ENCODE measurements around the gene GPR137B. TPM values are rescaled to one million over a fixed set of nuclear protein-coding genes. Genes with fewer than 3 reads are reported as not detected.

Gene GPR137B
- total RNA-seq, 3 donors from 2014 or later, result 6.0 to 13.3 (median 8.5) TPM

DNA sequence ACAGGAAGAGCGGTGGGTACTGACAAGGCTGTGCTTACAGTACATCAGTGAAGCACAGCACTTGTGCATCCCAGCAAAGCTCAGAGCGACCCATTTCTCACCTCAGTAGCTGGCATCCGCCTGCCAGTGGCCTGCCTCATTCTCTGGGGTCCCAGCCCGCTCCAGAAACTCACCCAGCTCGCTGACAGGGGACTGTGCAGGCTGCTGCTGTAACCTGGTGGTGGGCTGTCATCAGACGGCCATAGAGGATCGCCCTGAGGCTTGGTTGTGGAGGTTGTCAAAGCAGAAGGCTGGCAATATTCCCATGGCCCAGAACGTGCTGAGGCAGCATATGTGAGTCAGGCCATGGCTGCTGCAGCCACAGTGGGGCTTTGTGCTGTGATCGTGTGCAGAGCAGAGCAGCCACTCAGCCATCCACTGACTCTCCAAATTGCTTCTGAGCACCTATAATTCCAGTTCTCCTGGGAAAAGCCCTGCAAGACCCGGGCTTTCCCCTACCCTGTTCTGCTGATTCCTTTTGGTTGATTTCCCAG is 13.6 kb upstream of the GPR137B start:
- DNase-seq (no peak), ATAC-seq (no peak)
- no peak for TF ChIP-seq CTCF (IDR thresholded peaks at IDR 0.05)
- H3K4me3 ChIP-seq, result no peak overlapping the region
- intact Hi-C loops (cut with DNase I, micrococcal nuclease), result no loop called here
- H3K4me1 ChIP-seq (ENCODE audit: low read depth), result no peaks in the 10 kb centered on the region
- H3K36me3 ChIP-seq (ENCODE audit: low read depth), result no peaks in the 10 kb centered on the region
- H3K9me3 ChIP-seq, result no peaks in the 10 kb centered on the region

GRCh38 chr1:236129306-236129705 is 13.0 kb upstream of the GPR137B start:
- no peaks in the 10 kb centered on the region for H3K9me3 ChIP-seq
- H3K4me1 ChIP-seq (ENCODE audit: low read depth), result no peaks in the 10 kb centered on the region
- intact Hi-C loops (cut with DNase I, micrococcal nuclease), result no loop called here
- H3K4me3 ChIP-seq, result no peak overlapping the region
- ATAC-seq, result no peak
- TF ChIP-seq CTCF (IDR thresholded peaks at IDR 0.05), result no peak
- no peaks in the 10 kb centered on the region for H3K36me3 ChIP-seq (ENCODE audit: low read depth)
- no peak for DNase-seq

DNA sequence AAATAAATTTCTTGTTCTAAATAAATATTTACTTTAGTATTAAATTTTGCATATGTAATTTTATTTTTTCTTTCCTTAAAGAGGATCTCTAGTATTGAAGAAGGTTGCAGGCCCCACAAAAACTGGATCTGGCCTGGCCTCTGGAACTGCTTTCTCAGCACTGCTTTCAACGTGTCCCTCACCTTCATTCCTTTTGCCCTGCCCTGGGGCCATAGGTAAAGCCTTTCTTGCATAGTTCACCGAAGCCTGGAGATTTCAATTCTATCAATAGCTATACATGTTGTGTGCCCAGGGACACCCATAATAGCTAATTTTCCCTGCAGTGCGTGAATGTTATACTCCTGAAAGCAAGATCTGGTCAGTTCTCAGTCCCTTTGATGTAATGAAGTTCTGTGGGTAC is 12.0 kb upstream of the GPR137B start:
- ATAC-seq, result no peak
- TF ChIP-seq CTCF (IDR thresholded peaks at IDR 0.05), result no peak

DNA sequence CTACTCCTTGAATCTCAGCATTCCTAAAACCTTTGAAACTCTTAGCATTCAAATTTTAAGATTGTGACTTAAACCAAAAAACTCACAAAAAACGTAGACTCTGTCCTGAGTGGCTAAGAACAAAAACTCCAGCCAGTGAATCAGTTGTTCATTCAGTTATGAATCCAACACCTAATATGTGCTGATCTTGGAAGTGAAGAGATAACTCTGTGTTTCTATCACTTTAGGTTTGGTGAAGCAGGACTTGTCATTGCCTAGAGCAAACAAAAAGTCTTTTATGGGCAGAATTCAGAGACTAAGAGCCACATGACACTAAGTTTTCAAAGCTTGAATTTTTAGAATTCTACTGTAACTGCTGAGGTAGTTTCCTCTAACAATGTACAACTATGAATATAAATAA is 10.4 kb upstream of the GPR137B start:
- intact Hi-C loops (cut with DNase I, micrococcal nuclease), result no loop called here
- ATAC-seq (no peak), DNase-seq (no peak)
- H3K4me3 ChIP-seq, result no peak overlapping the region
- no peaks in the 10 kb centered on the region for H3K9me3 ChIP-seq
- H3K36me3 ChIP-seq (ENCODE audit: low read depth), result no peaks in the 10 kb centered on the region
- TF ChIP-seq CTCF (IDR thresholded peaks at IDR 0.05), result no peak
- H3K4me1 ChIP-seq (ENCODE audit: low read depth), result no peaks in the 10 kb centered on the region

More for the DNA sequence above, 12.0 kb upstream of the GPR137B start:
- H3K4me1 ChIP-seq (ENCODE audit: low read depth), result no peaks in the 10 kb centered on the region
- H3K36me3 ChIP-seq (ENCODE audit: low read depth), result no peaks in the 10 kb centered on the region
- intact Hi-C loops (cut with DNase I, micrococcal nuclease), result no loop called here
- no peak for DNase-seq
- H3K4me3 ChIP-seq, result no peak overlapping the region
- H3K9me3 ChIP-seq, result no peaks in the 10 kb centered on the region

DNA sequence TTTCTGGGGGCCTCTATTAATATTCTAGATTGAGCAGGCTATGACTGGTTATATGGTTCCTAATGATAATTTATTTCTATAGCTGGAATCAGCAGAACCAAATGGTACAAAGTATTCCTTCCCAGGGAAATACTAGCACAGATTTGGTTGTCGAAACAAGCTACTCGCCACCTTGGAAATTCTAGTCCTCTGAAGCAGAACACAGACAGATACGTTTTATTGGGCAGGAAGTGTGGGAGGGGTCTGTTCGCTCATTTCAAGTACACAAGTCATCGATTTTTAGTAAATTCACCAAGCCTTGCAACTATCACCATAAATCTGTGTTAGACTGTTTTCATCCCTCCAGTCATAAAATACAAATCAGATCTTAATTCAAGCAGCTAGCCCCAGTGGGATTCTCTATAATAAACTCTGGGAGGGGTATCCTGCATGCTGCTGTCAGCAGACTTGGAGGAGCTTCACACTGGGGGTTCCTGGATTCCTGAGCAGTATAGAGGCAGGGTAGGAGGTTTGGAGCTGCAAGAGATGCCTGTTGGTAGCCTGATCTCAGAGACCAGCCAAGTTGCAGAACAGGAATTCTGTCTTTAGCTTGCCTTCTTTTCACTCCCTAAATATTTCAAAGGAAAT is 9.8 kb upstream of the GPR137B start:
- ATAC-seq (no peak), DNase-seq (no peak)
- Histone ChIP-seq H3K9me3 (no peaks in the 10 kb centered on the region), H3K36me3 (ENCODE audit: low read depth) (no peaks in the 10 kb centered on the region), H3K4me1 (ENCODE audit: low read depth) (no peaks in the 10 kb centered on the region), H3K4me3 (no peak overlapping the region)
- intact Hi-C loops (cut with DNase I, micrococcal nuclease), result no loop called here
- TF ChIP-seq CTCF (IDR thresholded peaks at IDR 0.05), result no peak

All from mucosa of descending colon (tissue), 3 donors.